Endometrial microvascular endothelial cells (primary cell): ENCODE measurements around the gene ARHGAP6. TPM values are rescaled to one million over a fixed set of nuclear protein-coding genes. Genes with fewer than 3 reads are reported as not detected.
"Not testable (repeated sequence)": the region's sequence is repeated elsewhere in the genome, so short reads cannot be mapped to it uniquely, and the experiment has no call there.

Source experiments
- in situ Hi-C: cut with HindIII; loops from 2 replicates; pipeline ENCODE4 v1.10.0; 2017; ENCODE audit warnings: low sequenced_read_pairs, low pct_unique_long_range_greater_than_20kb; ENCODE audit errors: inconsistent ontology term
- total RNA-seq: library from RNA; depleted of rRNA; stranded (reverse); fragments of >200 nt; gene quantifications from one replicate; pipeline ENCODE4 v1.2.3, GENCODE V29; 2015; ENCODE audit errors: inconsistent ontology term

ARHGAP6 gene
- total RNA-seq, 1 donor from 2014 or later, result 1.4 TPM

- in situ Hi-C loops, result no loop called here
Measured at GRCh38 chrX:11386001-11386523, 279.7 kb downstream of the ARHGAP6 start.

DNA sequence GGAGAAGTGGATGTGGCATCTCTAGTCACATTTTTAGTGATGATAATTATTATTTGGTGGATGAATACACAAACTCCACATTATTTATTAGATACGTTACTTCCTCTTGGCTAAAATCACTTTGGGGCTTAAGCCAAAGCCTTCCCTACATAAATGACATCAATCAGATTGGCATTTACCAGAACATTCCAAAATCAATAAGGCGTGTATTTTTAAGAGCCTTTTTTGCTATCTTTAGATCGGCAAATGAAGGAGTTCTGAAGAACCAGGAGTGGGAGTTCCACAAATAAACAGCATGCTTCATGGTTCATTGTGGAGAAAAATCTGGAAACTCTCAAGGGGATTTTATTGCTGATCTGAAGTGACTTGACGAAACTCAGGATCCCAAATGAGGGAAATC, 282.8 kb downstream of the ARHGAP6 start:
- in situ Hi-C loops, result no loop called here

DNA sequence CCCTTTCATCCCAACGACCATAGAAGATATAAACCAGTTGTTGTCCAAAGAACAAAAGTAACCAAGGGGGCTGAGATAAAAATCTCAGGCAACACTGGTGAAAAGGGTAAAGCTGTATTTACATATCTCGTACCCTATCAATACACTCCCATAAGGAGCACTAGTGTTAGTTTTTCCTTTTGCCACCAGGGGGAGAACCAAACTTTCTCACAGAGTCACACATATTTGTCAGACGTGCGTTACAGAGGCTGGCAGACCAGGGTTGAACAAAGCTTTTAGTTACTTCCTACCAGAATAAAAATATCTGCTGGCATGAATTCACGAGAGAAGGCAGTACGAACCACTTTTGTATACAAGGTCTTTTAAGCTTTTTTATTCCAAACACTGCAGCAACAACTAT, 284.3 kb downstream of the ARHGAP6 start:
- in situ Hi-C loops, result no loop called here

GRCh38 chrX:11380187-11380844, 285.4 kb downstream of the ARHGAP6 start:
- in situ Hi-C loops, result no loop called here

- in situ Hi-C loops, result no loop called here
Measured at GRCh38 chrX:11376163-11376562, 289.6 kb downstream of the ARHGAP6 start.

DNA sequence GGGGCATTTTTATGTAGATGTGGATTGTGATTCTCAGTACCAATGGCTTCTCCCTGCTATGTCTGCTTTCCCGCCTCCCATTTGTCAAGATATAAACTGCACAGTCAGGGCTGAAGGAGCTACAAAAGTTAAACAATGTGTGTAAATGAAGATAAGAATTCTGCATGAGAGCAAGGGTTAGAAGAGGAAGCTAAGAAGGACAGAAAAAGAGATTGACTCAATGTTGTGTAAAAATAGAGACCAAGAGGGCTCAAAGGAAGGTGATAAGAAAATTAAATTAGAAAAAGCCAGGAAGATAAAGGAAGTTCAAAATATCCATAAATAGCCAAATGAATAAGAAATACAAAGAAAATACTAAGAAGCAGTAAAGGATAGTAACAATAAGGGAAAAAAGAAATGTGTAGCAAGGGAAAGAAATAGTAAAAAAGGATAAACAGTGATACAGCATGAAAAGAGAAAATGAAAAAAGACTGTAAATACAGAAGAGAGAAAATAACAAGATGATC, 290.1 kb downstream of the ARHGAP6 start:
- in situ Hi-C loops, result no loop called here

DNA sequence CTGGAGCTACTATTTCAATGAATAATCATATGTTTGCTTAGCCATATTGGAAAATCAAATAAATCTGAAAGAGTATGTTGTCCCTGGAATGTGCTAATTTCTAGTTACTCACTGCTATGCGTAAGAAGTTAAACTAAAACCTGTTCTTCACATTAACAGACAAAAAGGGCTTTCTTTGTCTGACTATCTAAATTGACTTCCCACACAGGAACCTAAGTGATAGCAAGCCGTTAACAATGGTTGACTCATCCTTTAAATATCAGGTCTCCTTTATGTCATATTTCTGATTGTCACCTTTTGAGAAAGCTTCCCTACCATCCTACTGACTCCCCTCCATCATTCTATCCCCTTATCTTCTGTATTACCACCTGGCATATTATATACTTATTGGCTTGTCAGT, 291.1 kb downstream of the ARHGAP6 start:
- in situ Hi-C loops, result no loop called here

DNA sequence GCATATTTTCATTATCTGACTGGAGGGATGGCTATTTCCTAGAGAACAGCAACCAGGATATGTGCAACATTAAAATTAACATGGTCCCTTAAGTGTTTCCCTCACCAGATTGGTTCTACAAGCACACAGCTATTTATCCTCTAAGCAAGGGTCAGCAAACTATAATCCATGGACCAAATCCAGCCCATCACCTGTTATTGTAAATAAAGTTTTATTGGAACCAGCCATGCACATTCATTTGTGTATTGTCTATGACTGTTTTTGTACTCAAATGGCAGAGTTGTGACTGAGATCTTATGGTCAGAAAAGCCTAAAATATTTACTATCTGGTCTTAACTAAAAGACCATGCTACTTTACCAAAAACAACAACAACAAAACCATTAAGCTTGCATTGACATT, 294.6 kb downstream of the ARHGAP6 start:
- in situ Hi-C loops, result no loop called here

DNA sequence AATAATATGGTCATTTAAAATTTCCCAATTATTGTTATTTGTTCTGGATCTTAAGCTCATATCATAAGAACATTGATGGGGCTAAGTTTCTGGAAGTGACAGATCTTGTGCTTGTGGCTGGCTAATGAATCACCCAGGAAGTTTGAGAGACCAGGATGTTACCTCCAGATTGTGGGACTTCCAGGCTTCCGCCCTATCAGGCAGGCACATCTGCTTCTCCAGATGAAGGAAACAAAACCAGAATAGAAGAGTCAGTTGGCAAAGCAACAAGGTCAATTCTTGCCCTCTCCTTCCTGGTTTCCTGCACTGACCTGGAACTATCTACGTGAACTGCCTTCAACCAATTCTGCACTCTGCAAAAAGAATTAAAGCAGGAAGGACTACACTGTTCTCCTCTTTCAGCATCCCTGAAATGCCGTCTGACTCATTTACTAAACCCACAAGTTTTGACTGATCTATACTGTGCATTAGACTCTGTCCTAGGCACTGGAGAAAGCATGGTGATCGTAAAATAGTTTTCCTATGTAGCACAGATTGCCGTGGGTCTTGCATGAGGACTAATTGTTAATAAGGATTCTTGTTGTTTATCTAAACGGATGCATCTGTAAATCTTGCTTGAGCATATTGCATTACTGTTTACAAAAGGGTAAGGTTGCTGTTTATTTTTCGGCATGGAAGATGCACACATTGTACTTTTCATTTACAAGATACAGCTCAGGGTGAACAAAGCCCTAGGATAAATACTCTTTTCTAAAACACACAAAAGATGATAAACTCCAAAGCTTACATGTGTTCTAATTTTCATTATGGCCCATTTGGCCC, 297.9 kb downstream of the ARHGAP6 start:
- in situ Hi-C loops, result no loop called here

DNA sequence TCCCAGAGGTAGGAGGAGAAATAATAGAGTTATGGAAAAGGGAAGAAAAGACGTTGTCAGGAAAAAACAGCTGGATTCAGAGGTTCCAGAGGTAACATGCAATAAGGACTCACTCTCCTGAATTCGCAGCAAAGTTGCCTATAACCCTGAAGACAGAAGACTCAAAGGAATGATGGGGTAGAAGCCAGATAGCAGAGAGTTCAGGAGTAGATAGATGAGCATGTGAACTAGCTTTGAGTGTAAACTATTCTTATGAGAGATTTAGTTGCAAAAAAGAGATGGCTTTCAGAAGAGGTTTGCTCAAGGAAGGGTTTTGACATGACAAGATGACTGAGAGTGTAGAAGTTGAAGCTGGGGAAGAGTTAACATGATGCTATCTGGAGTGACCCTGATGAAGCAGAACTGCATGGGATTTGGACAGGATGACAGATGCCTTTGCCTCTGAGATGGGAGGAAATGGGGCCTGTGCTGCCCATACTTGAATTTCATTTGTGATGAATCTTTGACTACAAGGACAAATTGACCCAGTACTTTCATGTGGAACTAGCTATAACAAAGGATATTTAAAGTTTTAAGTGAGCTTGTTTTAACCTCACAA, 298.6 kb downstream of the ARHGAP6 start:
- in situ Hi-C loops, result no loop called here

GRCh38 chrX:11365426-11365825, 300.3 kb downstream of the ARHGAP6 start:
- in situ Hi-C loops, result no loop called here

- in situ Hi-C loops, result no loop called here
Measured at GRCh38 chrX:11364835-11365234, 300.9 kb downstream of the ARHGAP6 start.

GRCh38 chrX:11363825-11364224, 301.9 kb downstream of the ARHGAP6 start:
- in situ Hi-C loops, result not testable (repeated sequence)

GRCh38 chrX:11363069-11363594, 302.6 kb downstream of the ARHGAP6 start:
- in situ Hi-C loops, result no loop called here

- in situ Hi-C loops, result not testable (repeated sequence)
Measured at GRCh38 chrX:11361666-11362065, 304.1 kb downstream of the ARHGAP6 start.

- in situ Hi-C loops, result not testable (repeated sequence)
Measured at GRCh38 chrX:11355944-11356343, 309.8 kb downstream of the ARHGAP6 start.

DNA sequence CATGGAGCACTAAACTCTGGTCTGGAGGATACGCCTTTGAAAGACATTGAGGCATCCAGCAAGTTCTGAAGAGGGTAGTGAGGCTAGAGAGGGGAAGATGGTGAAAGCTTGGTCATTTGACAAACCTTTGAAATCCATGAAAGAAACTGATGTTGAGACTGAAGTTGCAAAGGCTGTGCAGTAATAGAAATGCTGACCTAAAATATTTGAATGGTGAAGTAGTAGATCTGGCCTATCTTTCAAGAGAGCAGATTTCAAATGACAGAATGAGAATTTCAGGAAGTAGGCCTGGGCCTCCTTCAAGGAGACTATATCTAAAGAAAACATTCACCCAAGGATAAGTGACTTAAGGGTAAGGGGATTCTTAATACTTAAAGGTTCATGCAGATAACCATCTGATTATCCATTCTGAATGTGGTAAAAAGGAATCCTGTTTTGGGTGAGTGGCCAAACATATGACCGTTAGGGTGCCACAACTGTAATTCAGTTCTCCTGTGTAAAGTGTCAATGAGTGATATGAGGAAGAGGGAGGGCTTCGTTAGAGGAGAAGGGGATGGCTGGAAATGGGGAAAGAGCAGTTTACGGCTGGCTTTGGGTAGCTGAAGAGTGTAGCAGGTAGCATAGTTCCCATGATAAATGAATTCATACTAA, 310.3 kb downstream of the ARHGAP6 start:
- in situ Hi-C loops, result no loop called here

- in situ Hi-C loops, result no loop called here
Measured at GRCh38 chrX:11352296-11352741, 313.4 kb downstream of the ARHGAP6 start.
